BJ (cell line): ENCODE measurements around the gene PLA2G4C. TPM values are rescaled to one million over a fixed set of nuclear protein-coding genes. Genes with fewer than 3 reads are reported as not detected.

ENCODE experiments used
- CTCF ChIA-PET: fragments of 350-600 bp; formaldehyde crosslinking; extraction: SDS; loops from one replicate; lab custom pipeline; 2021; ENCODE audit warnings: antibody characterized with exemption, inconsistent platforms; lab: Yijun Ruan, JAX
- POLR2A ChIA-PET: fragments of 300-600 bp; sonication (Branson Sonifier 250); formaldehyde crosslinking; extraction: SDS; loops from one replicate; lab custom pipeline; 2021; ENCODE audit warnings: antibody characterized with exemption; lab: Charles Lee
- DNase-seq: peaks from one replicate; pipeline ENCODE4 v3.0.0-alpha.2; 2011; ENCODE audit warnings: low read depth
- H3K27me3 ChIP-seq: 2 replicates; pipeline ENCODE4 v1.6.0; 2011; ENCODE audit warnings: low read length; ENCODE audit not compliant: control insufficient read depth, insufficient read depth
- H3K36me3 ChIP-seq: 2 replicates; pipeline ENCODE4 v1.5.1; 2011; ENCODE audit warnings: low read length; ENCODE audit not compliant: control insufficient read depth, insufficient read depth
- H3K4me3 ChIP-seq: 2 replicates; pipeline ENCODE4 v1.5.1; 2011; ENCODE audit warnings: low read depth, mild to moderate bottlenecking, control low read depth, low read length
- CTCF ChIP-seq: IDR thresholded peaks from 2 replicates; pipeline ENCODE4 v1.5.1; 2011; ENCODE audit warnings: low read depth, mild to moderate bottlenecking, control low read depth, inconsistent platforms, low read length, moderate library complexity; ENCODE audit not compliant: insufficient read depth
- polyA plus RNA-seq: library from polyadenylated mRNA; depleted of rRNA; stranded (reverse); fragments of >200 nt; gene quantifications from 2 replicates; pipeline ENCODE4 v1.2.3, GENCODE V29; 2011; rRNA removed

PLA2G4C gene
- polyA plus RNA-seq, 1 experiment, result 11.3 TPM

- CTCF ChIA-PET, result no interaction called here
- DNase-seq, result no peak
- Histone ChIP-seq H3K36me3 (no peaks in the 10 kb centered on the region), H3K27me3 (no peaks in the 10 kb centered on the region), H3K4me3 (no peak overlapping the region)
- 0 out of 2 replicates have a peak, but pooled peaks have one; percentile 12 for TF ChIP-seq CTCF
- POLR2A ChIA-PET, result interaction anchor here (0.6 kb wide), 1 partner anchor 22 kb away, joined by 10 read pairs; no protein-coding TSS in a partner anchor
Measured at GRCh38 chr19:48006762-48007161, 103.9 kb downstream of the PLA2G4C start.

GRCh38 chr19:48004236-48004635 lies 106.4 kb downstream of the PLA2G4C start:
- ChIA-PET POLR2A (no interaction called here), CTCF (interaction anchor here (1.2 kb wide), 1 partner anchor 68 kb away, joined by 3 read pairs; no protein-coding TSS in a partner anchor)

GRCh38 chr19:48000846-48001245 lies 109.8 kb downstream of the PLA2G4C start:
- no peaks in the 10 kb centered on the region for H3K27me3 ChIP-seq
- ChIA-PET CTCF (no interaction called here), POLR2A (no interaction called here)
- DNase-seq, result no peak
- no peaks in the 10 kb centered on the region for H3K36me3 ChIP-seq
- no peak for TF ChIP-seq CTCF
- H3K4me3 ChIP-seq, result no peak overlapping the region

More at GRCh38 chr19:48004236-48004635, 106.4 kb downstream of the PLA2G4C start:
- TF ChIP-seq CTCF, result no peak
- Histone ChIP-seq H3K36me3 (no peaks in the 10 kb centered on the region), H3K27me3 (no peaks in the 10 kb centered on the region), H3K4me3 (no peak overlapping the region)
- no peak for DNase-seq

- Histone ChIP-seq H3K4me3 (no peak overlapping the region), H3K36me3 (no peaks in the 10 kb centered on the region), H3K27me3 (no peaks in the 10 kb centered on the region)
- ChIA-PET POLR2A (no interaction called here), CTCF (no interaction called here)
- TF ChIP-seq CTCF, result no peak
- no peak for DNase-seq
Measured at GRCh38 chr19:47998800-47999199, 111.8 kb downstream of the PLA2G4C start.

Other genes starting within 250 kb of the PLA2G4C start
- gene SULT2A1, start 224.5 kb downstream of the PLA2G4C start, polyA plus RNA-seq, result not detected in 2 replicates
- gene BSPH1, start 118.6 kb downstream of the PLA2G4C start, polyA plus RNA-seq, result not detected in 2 replicates
- gene ELSPBP1, start 116.2 kb downstream of the PLA2G4C start, polyA plus RNA-seq, result not detected in 2 replicates
- not detected in 2 replicates for gene CABP5, start 66.7 kb downstream of the PLA2G4C start, polyA plus RNA-seq
- gene LIG1, start 59.5 kb upstream of the PLA2G4C start, polyA plus RNA-seq, result 11.5 and 19.5 TPM in 2 replicates
- gene ZSWIM9, start 59.9 kb upstream of the PLA2G4C start, polyA plus RNA-seq, result 0.61 and 0.75 TPM in 2 replicates
- gene CARD8, start 145.1 kb upstream of the PLA2G4C start, polyA plus RNA-seq, result 15.0 and 16.1 TPM in 2 replicates
- gene ZNF114, start 159.3 kb upstream of the PLA2G4C start, polyA plus RNA-seq, result 0.07 and 0.13 TPM in 2 replicates
- gene EMP3, start 214.7 kb upstream of the PLA2G4C start, polyA plus RNA-seq, result 351 and 472 TPM in 2 replicates